Activated CD4-positive, alpha-beta T cell treated with anti-CD3 and anti-CD28 coated beads, Interleukin-2, amount 10 ng/mL, durations not matched to agents 24 days and 14 days (primary cell): Measurements from ENCODE around the gene NAPEPLD. TPM values are rescaled to one million over a fixed set of nuclear protein-coding genes. Genes with fewer than 3 reads are reported as not detected.
"Not testable (repeated sequence)": the region's sequence is repeated elsewhere in the genome, so short reads cannot be mapped to it uniquely, and the experiment has no call there.

ENCODE experiments used
- DNase-seq: peaks from one replicate; pipeline ENCODE4 v3.0.0; 2022
- H3K27ac Mint-ChIP-seq: one replicate; pipeline ENCODE4 v1.8.0; 2022; ENCODE audit warnings: mild to moderate bottlenecking, mixed read lengths
- H3K27me3 Mint-ChIP-seq: one replicate; pipeline ENCODE4 v1.8.0; 2022; ENCODE audit warnings: mixed read lengths
- H3K36me3 Mint-ChIP-seq: one replicate; pipeline ENCODE4 v1.8.0; 2022; ENCODE audit warnings: low read depth, mild to moderate bottlenecking, mixed read lengths
- H3K4me1 Mint-ChIP-seq: one replicate; pipeline ENCODE4 v1.8.0; 2021; ENCODE audit warnings: mixed read lengths
- H3K4me3 Mint-ChIP-seq: one replicate; pipeline ENCODE4 v1.8.0; 2022; ENCODE audit warnings: mild to moderate bottlenecking, moderate library complexity, mixed read lengths
- H3K9me3 Mint-ChIP-seq: one replicate; pipeline ENCODE4 v1.8.0; 2021; ENCODE audit warnings: mixed read lengths
- intact Hi-C: fragments of 100-400 bp; cut with micrococcal nuclease; formaldehyde crosslinking; loops from one replicate; pipeline ENCODE4 v1.15.1; 2023
- total RNA-seq: library from RNA; stranded (reverse); gene quantifications from 2 replicates; pipeline ENCODE4 v1.2.3, GENCODE V29; 2022

Gene NAPEPLD
- total RNA-seq, 1 donor from 2014 or later: 10.1 TPM

DNA sequence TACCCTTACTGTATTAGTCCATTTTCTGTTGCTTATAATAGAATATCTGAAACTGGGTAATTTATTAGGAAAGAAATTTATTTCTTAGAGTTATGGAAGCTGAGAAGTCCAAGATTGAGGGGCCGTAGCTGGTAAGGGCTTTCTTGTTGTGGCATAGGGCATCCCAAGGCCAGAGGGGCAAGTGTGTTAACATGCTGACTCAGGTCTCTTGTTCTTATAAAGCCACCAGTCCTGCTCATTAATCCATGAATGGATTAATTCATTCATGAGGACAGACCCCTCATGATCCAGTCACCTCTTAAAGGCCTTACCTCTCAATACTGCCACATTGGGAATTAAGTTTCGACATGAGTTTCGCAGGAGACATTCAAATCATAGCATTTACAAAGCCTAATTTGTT is 71.6 kb downstream of the NAPEPLD start:
- no peak overlapping the region for H3K27ac Mint-ChIP-seq
- H3K36me3 Mint-ChIP-seq: peaks cover 13% of the 10 kb centered on the region
- intact Hi-C loops: loop anchor here (10.0 kb wide), 2 partner anchors 207 to 267 kb away; partner anchors contain the start of genes DNAJC2 and PSMC2
- DNase-seq: no peak
- peaks cover 28% of the 10 kb centered on the region for H3K4me1 Mint-ChIP-seq
- no peaks in the 10 kb centered on the region for H3K9me3 Mint-ChIP-seq
- no peak overlapping the region for H3K4me3 Mint-ChIP-seq
- H3K27me3 Mint-ChIP-seq: no peaks in the 10 kb centered on the region

GRCh38 chr7:103076764-103077163 is 72.1 kb downstream of the NAPEPLD start:
- Mint-ChIP-seq H3K4me1 (peaks cover 28% of the 10 kb centered on the region), H3K27ac (no peak overlapping the region), H3K36me3 (peaks cover 13% of the 10 kb centered on the region), H3K9me3 (no peaks in the 10 kb centered on the region), H3K4me3 (peak overlapping the region; percentile 95), H3K27me3 (no peaks in the 10 kb centered on the region)
- intact Hi-C loops: loop anchor here (10.0 kb wide), 2 partner anchors 208 to 268 kb away; partner anchors contain the start of genes DNAJC2 and PSMC2
- DNase-seq: no peak

- no peaks in the 10 kb centered on the region for H3K9me3 Mint-ChIP-seq
- H3K27me3 Mint-ChIP-seq: no peaks in the 10 kb centered on the region
- H3K4me3 Mint-ChIP-seq: peak overlapping the region; percentile 95
- H3K4me1 Mint-ChIP-seq: peaks cover 28% of the 10 kb centered on the region
- H3K27ac Mint-ChIP-seq: peak overlapping the region; percentile 92
- intact Hi-C loops: loop anchor here (1.0 to 10.0 kb wide), 4 partner anchors 74 to 327 kb away; partner anchors contain the start of genes DNAJC2, FAM185A, NAPEPLD and PSMC2
- DNase-seq: peak; percentile 87
- peaks cover 11% of the 10 kb centered on the region for H3K36me3 Mint-ChIP-seq
Measured at GRCh38 chr7:103075337-103075918, 73.5 kb downstream of the NAPEPLD start.

DNA sequence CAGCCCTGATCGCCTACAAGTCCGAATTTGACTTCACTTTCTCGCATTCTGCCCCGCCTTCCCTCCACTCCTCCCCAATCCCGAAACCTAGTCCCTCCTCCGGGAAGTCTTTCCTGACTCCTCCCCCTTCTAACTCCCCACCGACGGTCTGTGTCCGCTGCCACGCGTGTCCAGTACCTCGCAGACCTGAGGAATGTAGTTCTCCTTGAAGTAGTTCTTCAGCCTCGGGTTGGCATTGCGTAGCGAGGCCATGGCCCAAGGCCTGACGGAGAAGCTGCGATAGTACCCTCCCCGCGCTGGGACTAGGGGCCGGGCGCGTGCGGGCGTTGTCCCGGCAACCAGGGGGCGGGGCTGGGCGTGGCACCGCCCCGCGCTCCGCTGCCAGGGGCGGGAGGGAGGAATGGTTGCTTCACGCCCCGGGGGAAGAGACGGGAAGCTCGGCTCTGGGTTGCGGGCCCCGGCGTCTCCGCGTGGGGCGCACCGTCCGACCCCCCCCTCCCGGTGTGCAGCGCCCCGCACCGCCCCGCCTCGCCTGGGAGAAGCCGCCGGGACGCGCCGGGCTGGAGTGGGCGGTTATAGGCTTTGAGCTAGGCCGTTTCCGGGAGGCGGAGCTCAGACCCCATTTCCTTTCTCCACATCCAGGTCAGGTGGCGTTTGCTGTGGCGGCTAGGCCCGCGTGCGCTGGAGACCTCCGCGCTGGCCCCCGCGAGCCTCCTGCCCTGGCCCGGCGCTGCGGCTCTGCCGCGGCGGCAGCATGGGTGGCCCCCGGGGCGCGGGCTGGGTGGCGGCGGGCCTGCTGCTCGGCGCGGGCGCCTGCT is 74.2 kb downstream of the NAPEPLD start, which contains the start of the genes ARMC10 and FBXL13:
ARMC10 (plus strand) TSS at position 622 of the 818 bp plus-strand sequence; CDS start at position 755, 133 bp downstream.
FBXL13 (minus strand) TSS at position 278 of the 818 bp plus-strand sequence.
- intact Hi-C loops: loop anchor here (1.0 to 10.0 kb wide), 4 partner anchors 75 to 326 kb away; partner anchors contain the start of genes DNAJC2, FAM185A, NAPEPLD and PSMC2
- Mint-ChIP-seq H3K4me1 (peaks cover 28% of the 10 kb centered on the region), H3K27me3 (no peaks in the 10 kb centered on the region), H3K9me3 (no peaks in the 10 kb centered on the region), H3K27ac (peak within 1 kb of the TSS; percentile 92), H3K4me3 (peak within 1 kb of the TSS; percentile 95), H3K36me3 (peaks cover 11% of the 10 kb centered on the region)
- DNase-seq: peak; percentile 96

DNA sequence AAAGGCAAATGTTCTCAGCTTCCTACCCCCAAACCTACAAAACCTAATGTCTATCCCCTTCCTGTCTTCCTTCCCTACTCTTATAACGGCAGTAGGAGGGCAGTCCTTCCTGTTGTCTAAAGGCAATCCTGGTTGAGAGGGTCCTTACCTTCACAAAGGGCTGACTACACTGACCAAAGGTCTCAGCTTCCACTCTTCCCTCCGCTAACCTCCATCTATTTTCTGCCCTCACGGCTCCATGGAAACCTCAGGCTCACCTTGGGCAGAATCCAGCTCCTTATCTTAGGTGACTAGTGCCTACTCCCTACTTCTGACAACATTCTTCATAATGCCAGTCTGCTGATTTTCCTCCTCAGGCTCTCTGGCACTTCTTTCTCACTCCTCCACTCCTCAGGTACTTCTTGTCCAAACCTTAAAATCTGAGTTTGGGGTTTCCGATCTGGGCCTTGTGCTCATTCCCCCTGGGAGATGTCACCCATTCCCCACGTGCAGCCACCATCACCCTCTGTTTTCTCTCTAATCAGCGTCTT is 74.8 kb downstream of the NAPEPLD start:
- H3K9me3 Mint-ChIP-seq: no peaks in the 10 kb centered on the region
- peak overlapping the region; percentile 63 for H3K27ac Mint-ChIP-seq
- peaks cover 11% of the 10 kb centered on the region for H3K36me3 Mint-ChIP-seq
- no peaks in the 10 kb centered on the region for H3K27me3 Mint-ChIP-seq
- H3K4me1 Mint-ChIP-seq: peaks cover 28% of the 10 kb centered on the region
- peak overlapping the region; percentile 95 for H3K4me3 Mint-ChIP-seq
- DNase-seq: no peak
- intact Hi-C loops: loop anchor here (10.0 kb wide), 2 partner anchors 211 to 271 kb away; partner anchors contain the start of genes DNAJC2 and PSMC2

- DNase-seq: no peak
- H3K36me3 Mint-ChIP-seq: peaks cover 2% of the 10 kb centered on the region
- peaks cover 3% of the 10 kb centered on the region for H3K27me3 Mint-ChIP-seq
- no peak overlapping the region for H3K27ac Mint-ChIP-seq
- no peaks in the 10 kb centered on the region for H3K9me3 Mint-ChIP-seq
- H3K4me3 Mint-ChIP-seq: no peak overlapping the region
- intact Hi-C loops: loop anchor here (10.0 kb wide), 2 partner anchors 214 to 274 kb away; partner anchors contain the start of genes DNAJC2 and PSMC2
- H3K4me1 Mint-ChIP-seq: peaks cover 14% of the 10 kb centered on the region
Measured at GRCh38 chr7:103071000-103071399, 77.9 kb downstream of the NAPEPLD start.

GRCh38 chr7:103068414-103069403 is 80.2 kb downstream of the NAPEPLD start:
- no peak overlapping the region for H3K4me3 Mint-ChIP-seq
- no peak overlapping the region for H3K27ac Mint-ChIP-seq
- peaks cover under 1% of the 10 kb centered on the region for H3K4me1 Mint-ChIP-seq
- H3K36me3 Mint-ChIP-seq: no peaks in the 10 kb centered on the region
- no peak for DNase-seq
- intact Hi-C loops: no loop called here
- H3K9me3 Mint-ChIP-seq: no peaks in the 10 kb centered on the region
- H3K27me3 Mint-ChIP-seq: peaks cover 11% of the 10 kb centered on the region

- DNase-seq: peak; percentile 79
- intact Hi-C loops: no loop called here
Measured at GRCh38 chr7:103065667-103066066, 83.2 kb downstream of the NAPEPLD start.

GRCh38 chr7:103063895-103064294 is 85.0 kb downstream of the NAPEPLD start:
- Mint-ChIP-seq H3K4me3 (no peak overlapping the region), H3K9me3 (no peaks in the 10 kb centered on the region), H3K27me3 (peaks cover 15% of the 10 kb centered on the region), H3K4me1 (no peaks in the 10 kb centered on the region), H3K36me3 (no peaks in the 10 kb centered on the region), H3K27ac (no peak overlapping the region)
- intact Hi-C loops: loop anchor here (5.0 kb wide), 1 partner anchor 307 kb away; no protein-coding TSS in a partner anchor
- no peak for DNase-seq

More at GRCh38 chr7:103065667-103066066, 83.2 kb downstream of the NAPEPLD start:
- Mint-ChIP-seq H3K27ac (no peak overlapping the region), H3K36me3 (no peaks in the 10 kb centered on the region), H3K27me3 (peaks cover 15% of the 10 kb centered on the region), H3K4me3 (no peak overlapping the region), H3K4me1 (no peaks in the 10 kb centered on the region), H3K9me3 (no peaks in the 10 kb centered on the region)

- H3K9me3 Mint-ChIP-seq: no peaks in the 10 kb centered on the region
- intact Hi-C loops: no loop called here
- H3K27ac Mint-ChIP-seq: no peak overlapping the region
- peaks cover 13% of the 10 kb centered on the region for H3K27me3 Mint-ChIP-seq
- H3K4me3 Mint-ChIP-seq: no peak overlapping the region
- H3K4me1 Mint-ChIP-seq: no peaks in the 10 kb centered on the region
- H3K36me3 Mint-ChIP-seq: no peaks in the 10 kb centered on the region
- no peak for DNase-seq
Measured at GRCh38 chr7:103059471-103059870, 89.4 kb downstream of the NAPEPLD start.

DNA sequence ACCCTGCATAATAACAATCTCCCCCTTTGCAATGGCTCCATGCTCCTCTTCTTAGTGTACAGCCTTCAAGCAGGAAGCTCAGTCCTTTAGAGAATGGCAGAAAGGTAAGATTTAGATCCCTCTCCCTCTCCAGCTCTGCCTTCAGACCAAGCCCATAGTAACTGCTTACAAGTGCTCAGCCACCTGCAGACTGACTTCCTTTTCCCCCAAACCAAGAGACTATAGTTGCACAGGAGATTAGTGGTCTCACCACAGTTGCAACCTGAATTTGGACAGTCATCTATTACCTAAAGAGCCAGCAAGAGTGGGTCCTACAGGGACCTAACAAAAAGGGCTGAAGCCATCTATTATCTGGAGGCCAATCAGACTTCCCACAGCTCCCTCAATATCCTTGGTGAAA is 90.8 kb downstream of the NAPEPLD start:
- H3K27ac Mint-ChIP-seq: no peak overlapping the region
- no peak overlapping the region for H3K4me3 Mint-ChIP-seq
- H3K36me3 Mint-ChIP-seq: no peaks in the 10 kb centered on the region
- peaks cover 7% of the 10 kb centered on the region for H3K27me3 Mint-ChIP-seq
- no peaks in the 10 kb centered on the region for H3K9me3 Mint-ChIP-seq
- DNase-seq: no peak
- intact Hi-C loops: no loop called here
- H3K4me1 Mint-ChIP-seq: no peaks in the 10 kb centered on the region

- DNase-seq, H3K27me3 Mint-ChIP-seq, H3K9me3 Mint-ChIP-seq, intact Hi-C loops, H3K27ac Mint-ChIP-seq, H3K4me1 Mint-ChIP-seq, H3K4me3 Mint-ChIP-seq, H3K36me3 Mint-ChIP-seq: not testable (repeated sequence)
Measured at GRCh38 chr7:103056006-103056405, 92.9 kb downstream of the NAPEPLD start.

DNA sequence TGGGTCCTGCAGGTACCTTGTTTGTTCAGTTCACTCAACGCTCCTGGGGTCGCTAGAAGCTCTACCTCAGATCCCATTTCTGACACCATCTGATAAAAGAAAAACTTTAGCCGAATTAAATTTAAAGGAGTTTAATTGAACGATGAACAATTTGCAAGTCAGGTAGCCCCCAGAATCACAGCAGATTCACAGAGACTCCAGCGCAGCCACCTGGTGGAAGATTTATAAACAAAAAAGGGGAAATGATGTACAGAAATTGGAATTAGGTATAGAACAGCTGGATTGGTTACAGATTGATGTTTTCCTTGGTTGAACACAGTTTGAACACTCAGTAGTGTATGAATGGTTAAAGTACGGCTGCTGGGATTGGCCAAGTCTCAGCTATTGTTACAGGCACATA is 97.4 kb downstream of the NAPEPLD start:
- Mint-ChIP-seq H3K9me3 (no peaks in the 10 kb centered on the region), H3K27me3 (peaks cover 3% of the 10 kb centered on the region), H3K4me3 (no peak overlapping the region), H3K4me1 (no peaks in the 10 kb centered on the region), H3K27ac (no peak overlapping the region), H3K36me3 (no peaks in the 10 kb centered on the region)
- DNase-seq: no peak
- intact Hi-C loops: no loop called here
